ENCODE data around the gene KLHL28. TPM values are rescaled to one million over a fixed set of nuclear protein-coding genes. Genes with fewer than 3 reads are reported as not detected.
A peak's percentile ranks its signal among the peaks of the same experiment; 100 is the strongest.

Gene KLHL28
- total and polyA plus RNA-seq, 7 experiments from 2014 or later, result 22.1 to 50.2 (median 41.4) TPM

DNA sequence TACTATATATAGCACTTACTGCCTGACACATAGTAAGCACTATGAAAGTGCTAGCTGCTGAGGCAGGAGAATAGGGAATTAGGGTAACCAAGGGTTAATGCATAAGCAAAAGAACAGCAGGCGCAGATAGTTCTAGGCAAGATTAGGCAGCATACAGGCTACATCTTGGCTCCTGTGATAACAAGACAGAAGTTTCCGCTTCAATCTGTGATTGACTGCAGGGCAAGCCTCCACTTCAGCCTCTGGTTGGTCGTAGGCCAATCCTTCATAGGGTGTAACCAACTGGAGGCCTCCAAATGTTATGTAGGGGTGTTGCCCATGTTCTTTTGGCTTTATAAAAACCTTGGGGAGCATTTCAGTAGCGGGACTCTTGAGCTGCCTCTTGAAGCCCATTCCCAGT is 46.9 kb downstream of the KLHL28 start:
- DNase-seq (no peak), ATAC-seq (no peak)
- H3K27ac Mint-ChIP-seq, result no peak overlapping the region
- ChIA-PET CTCF (interaction anchor here (1.8 kb wide), 1 partner anchor 351 kb away, joined by 7 read pairs; no protein-coding TSS in a partner anchor), POLR2A (no interaction called here)
- H3K27me3 Mint-ChIP-seq, result peaks cover 25 to 35% (median 28%) of the 10 kb centered on the region in 5 donors
- intact Hi-C loops (cut with micrococcal nuclease), result loop anchor here (5.0 kb wide), 2 partner anchors 47 to 217 kb away; partner anchors contain the start of genes FKBP3 (in 1 of the 2), KLHL28 (in 1 of the 2) and TOGARAM1 (in 1 of the 2)
- Histone ChIP-seq H3K27ac (ENCODE audit: low read depth, low read length) (no peak overlapping the region), H3K4me3 (ENCODE audit: low read length) (no peak overlapping the region), H3K9me3 (ENCODE audit: control insufficient read depth in 2 of 3, low read length in 3 of 3) (no peaks in the 10 kb centered on the region), H3K4me1 (ENCODE audit: control insufficient read depth in 2 of 2, insufficient read depth in 2 of 2, low read length in 2 of 2) (no peaks in the 10 kb centered on the region), H3K27me3 (ENCODE audit: control insufficient read depth in 2 of 2, insufficient read depth in 2 of 2, low read length in 2 of 2) (peaks cover 9 to 16% of the 10 kb centered on the region in 2 donors), H3K36me3 (ENCODE audit: control insufficient read depth in 2 of 3, insufficient read depth in 3 of 3, low read length in 3 of 3) (no peaks in the 10 kb centered on the region)
- H3K36me3 Mint-ChIP-seq, result peaks cover 0 to 6% (median 4%) of the 10 kb centered on the region in 5 donors
- no peak overlapping the region for H3K4me3 Mint-ChIP-seq
- H3K9me3 Mint-ChIP-seq, result peaks cover 0 to 15% (median 3%) of the 10 kb centered on the region in 11 donors
- H3K4me1 Mint-ChIP-seq, result peaks cover 0 to 16% (median 12%) of the 10 kb centered on the region in 7 donors

DNA sequence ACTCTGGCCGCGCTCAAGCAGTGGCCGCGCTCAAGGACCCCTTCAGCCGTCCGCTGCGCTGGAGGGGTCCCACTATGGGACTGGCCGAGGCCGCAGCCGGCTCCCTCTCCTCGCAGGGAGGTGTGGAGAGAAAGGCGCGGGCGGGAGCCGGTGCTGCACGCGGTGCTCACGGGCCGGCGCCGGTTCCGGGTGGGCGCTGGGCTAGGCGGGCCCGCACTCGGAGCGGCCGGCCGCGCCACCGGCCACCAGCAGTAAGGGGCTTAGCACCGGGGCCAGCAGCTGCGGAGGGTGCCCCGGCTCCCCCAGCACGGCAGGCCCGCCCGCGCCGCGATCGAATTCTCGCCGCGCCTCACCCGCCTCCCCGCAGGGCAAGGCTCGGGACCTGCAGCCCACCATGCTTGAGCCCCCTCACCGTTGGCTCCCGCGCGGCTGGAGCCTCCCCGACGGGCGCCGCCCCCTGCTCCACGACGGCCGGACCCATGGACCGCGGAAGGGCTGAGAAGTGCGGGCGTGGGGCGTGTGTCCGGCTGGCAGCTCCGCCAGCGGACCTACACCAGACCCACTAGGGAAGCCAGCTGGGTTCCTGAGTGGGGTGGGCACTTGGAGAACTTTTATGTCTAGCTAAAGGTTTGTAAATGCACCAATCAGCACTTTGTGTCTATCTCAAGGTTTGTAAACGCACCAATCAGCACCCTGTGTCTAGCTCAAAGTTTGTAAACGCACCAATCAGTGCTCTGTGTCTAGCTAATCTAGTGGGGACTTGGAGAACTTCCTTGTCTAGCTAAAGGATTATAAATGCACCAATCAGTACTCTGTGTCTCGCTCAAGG is 49.5 kb downstream of the KLHL28 start:
- no peak overlapping the region for H3K4me3 ChIP-seq (ENCODE audit: low read length)
- intact Hi-C loops (cut with micrococcal nuclease), result loop anchor here (5.0 kb wide), 2 partner anchors 50 to 220 kb away; partner anchors contain the start of genes FKBP3 (in 1 of the 2), KLHL28 (in 1 of the 2) and TOGARAM1 (in 1 of the 2)
- no peaks in the 10 kb centered on the region for H3K36me3 ChIP-seq (ENCODE audit: control insufficient read depth in 2 of 3, insufficient read depth in 3 of 3, low read length in 3 of 3)
- peak overlapping the region in 9 of 10 donors; percentile 26 to 72 (median 52) for H3K4me3 Mint-ChIP-seq
- H3K9me3 ChIP-seq (ENCODE audit: control insufficient read depth in 2 of 3, low read length in 3 of 3), result no peaks in the 10 kb centered on the region
- H3K36me3 Mint-ChIP-seq, result peaks cover 0 to 6% (median 4%) of the 10 kb centered on the region in 5 donors
- H3K27me3 ChIP-seq (ENCODE audit: control insufficient read depth in 2 of 2, insufficient read depth in 2 of 2, low read length in 2 of 2), result peaks cover 9 to 16% of the 10 kb centered on the region in 2 donors
- H3K4me1 ChIP-seq (ENCODE audit: control insufficient read depth in 2 of 2, insufficient read depth in 2 of 2, low read length in 2 of 2), result no peaks in the 10 kb centered on the region
- ATAC-seq, result no peak
- ChIA-PET POLR2A (interaction anchor here (1.0 to 1.5 kb wide), 2 partner anchors 49 to 50 kb away, joined by 3 to 7 read pairs; partner anchors contain the start of genes KLHL28 and TOGARAM1), CTCF (interaction anchor here (2.0 kb wide), 1 partner anchor 16 kb away, joined by 6 read pairs; a partner anchor contains a TSS)
- H3K9me3 Mint-ChIP-seq, result peaks cover 0 to 15% (median 3%) of the 10 kb centered on the region in 11 donors
- peak in 1 of 9 donors; percentile 10 for DNase-seq
- no peak overlapping the region for H3K27ac Mint-ChIP-seq
- peaks cover 31 to 42% (median 38%) of the 10 kb centered on the region in 5 donors for H3K27me3 Mint-ChIP-seq
- H3K4me1 Mint-ChIP-seq, result peaks cover 0 to 16% (median 12%) of the 10 kb centered on the region in 7 donors
- H3K27ac ChIP-seq (ENCODE audit: low read depth, low read length), result no peak overlapping the region

DNA sequence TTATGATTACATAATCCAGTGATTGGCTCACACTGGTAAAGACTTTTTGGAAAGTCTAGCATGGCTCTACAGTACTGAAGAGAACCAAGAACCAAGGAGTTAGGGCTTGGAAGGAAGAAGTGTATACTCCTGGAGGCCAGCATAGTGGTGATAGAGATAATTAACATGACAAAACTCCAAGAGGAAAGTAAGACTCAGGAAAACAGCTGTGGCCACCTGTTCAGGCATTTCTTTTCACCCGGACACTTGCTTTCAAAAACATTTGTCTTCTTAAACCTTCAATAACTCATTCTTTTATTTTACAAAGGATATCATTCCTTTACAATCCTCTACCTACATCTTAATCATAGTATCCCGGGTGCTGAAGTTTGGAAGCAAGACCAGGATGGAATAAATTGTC is 50.9 kb downstream of the KLHL28 start:
- peak overlapping the region in 2 of 10 donors; percentile 64 to 69 for H3K4me3 Mint-ChIP-seq
- DNase-seq, result no peak
- no peaks in the 10 kb centered on the region for H3K4me1 ChIP-seq (ENCODE audit: control insufficient read depth in 2 of 2, insufficient read depth in 2 of 2, low read length in 2 of 2)
- ChIA-PET CTCF (no interaction called here), POLR2A (interaction anchor here (0.9 to 1.0 kb wide), 2 partner anchors 12 to 224 kb away, joined by 3 to 4 read pairs; no protein-coding TSS in a partner anchor)
- H3K27ac ChIP-seq (ENCODE audit: low read depth, low read length), result no peak overlapping the region
- H3K27ac Mint-ChIP-seq, result no peak overlapping the region
- peaks cover 0 to 15% (median 3%) of the 10 kb centered on the region in 11 donors for H3K9me3 Mint-ChIP-seq
- H3K27me3 ChIP-seq (ENCODE audit: control insufficient read depth in 2 of 2, insufficient read depth in 2 of 2, low read length in 2 of 2), result peaks cover 9 to 16% of the 10 kb centered on the region in 2 donors
- no peaks in the 10 kb centered on the region for H3K36me3 ChIP-seq (ENCODE audit: control insufficient read depth in 2 of 3, insufficient read depth in 3 of 3, low read length in 3 of 3)
- peaks cover 31 to 42% (median 38%) of the 10 kb centered on the region in 5 donors for H3K27me3 Mint-ChIP-seq
- intact Hi-C loops (cut with micrococcal nuclease), result loop anchor here (5.0 kb wide), 2 partner anchors 51 to 221 kb away; partner anchors contain the start of genes FKBP3 (in 1 of the 2), KLHL28 (in 1 of the 2) and TOGARAM1 (in 1 of the 2)
- peaks cover 0 to 6% (median 4%) of the 10 kb centered on the region in 5 donors for H3K36me3 Mint-ChIP-seq
- H3K4me3 ChIP-seq (ENCODE audit: low read length), result no peak overlapping the region
- no peaks in the 10 kb centered on the region for H3K9me3 ChIP-seq (ENCODE audit: control insufficient read depth in 2 of 3, low read length in 3 of 3)
- no peak for ATAC-seq
- H3K4me1 Mint-ChIP-seq, result peaks cover 0 to 16% (median 12%) of the 10 kb centered on the region in 7 donors

DNA sequence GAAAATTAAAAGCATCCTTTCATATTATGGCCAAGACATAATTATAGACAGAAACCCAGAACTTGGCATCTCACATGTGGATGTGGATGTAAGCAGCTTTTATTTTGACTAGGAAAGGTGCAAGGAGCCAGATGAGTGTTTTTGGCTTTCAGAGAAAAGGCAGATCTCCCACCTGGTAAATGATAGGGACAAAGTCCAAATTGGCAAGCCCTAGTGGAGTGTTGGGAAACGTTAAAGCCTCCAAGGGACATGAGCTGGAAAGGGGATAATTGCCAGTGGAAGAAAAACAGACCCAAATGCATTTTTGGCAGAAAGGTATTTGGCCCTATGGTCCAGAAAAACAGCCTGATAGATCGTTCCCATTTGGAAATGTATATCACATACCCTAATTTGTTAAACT is 60.1 kb downstream of the KLHL28 start:
- H3K9me3 Mint-ChIP-seq, result peaks cover 0 to 5% (median 0%) of the 10 kb centered on the region in 11 donors
- POLR2A ChIA-PET, result interaction anchor here (0.9 kb wide), 1 partner anchor 60 kb away, joined by 3 read pairs; the partner anchor contains the start of genes KLHL28 and TOGARAM1

DNA sequence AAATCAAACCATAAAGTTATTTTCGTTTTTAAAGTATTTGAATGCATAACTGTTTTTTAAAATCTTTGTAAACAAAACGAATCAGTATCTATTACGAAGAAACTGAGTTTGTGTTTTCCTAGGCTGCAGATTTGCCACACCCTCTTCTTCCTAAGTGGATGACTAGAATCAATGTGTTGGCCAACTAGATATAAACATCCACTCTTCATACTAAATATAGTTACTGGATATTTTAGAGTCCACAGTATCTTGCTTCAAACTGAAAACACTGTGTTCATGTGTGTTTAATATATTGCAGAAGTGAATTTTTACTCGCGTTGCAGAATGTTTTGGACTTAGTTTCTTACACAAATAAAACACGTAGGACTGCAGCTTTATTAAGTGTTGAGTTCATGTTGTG is 63.2 kb downstream of the KLHL28 start:
- Mint-ChIP-seq H3K9me3 (peaks cover 0 to 5% (median 0%) of the 10 kb centered on the region in 11 donors), H3K36me3 (peaks cover 0 to 6% (median 4%) of the 10 kb centered on the region in 5 donors), H3K27me3 (no peaks in the 10 kb centered on the region), H3K4me1 (peaks cover 6 to 44% (median 27%) of the 10 kb centered on the region in 7 donors), H3K4me3 (peak overlapping the region in 9 of 10 donors; percentile 67 to 97 (median 88)), H3K27ac (peak overlapping the region in 8 of 9 donors; percentile 65 to 98 (median 84))
- H3K4me1 ChIP-seq (ENCODE audit: control insufficient read depth in 2 of 2, insufficient read depth in 2 of 2, low read length in 2 of 2), result peaks cover 13 to 17% of the 10 kb centered on the region in 2 donors
- no peaks in the 10 kb centered on the region for H3K36me3 ChIP-seq (ENCODE audit: control insufficient read depth in 2 of 3, insufficient read depth in 3 of 3, low read length in 3 of 3)
- H3K27me3 ChIP-seq (ENCODE audit: control insufficient read depth in 2 of 2, insufficient read depth in 2 of 2, low read length in 2 of 2), result no peaks in the 10 kb centered on the region
- POLR2A ChIA-PET, result interaction anchor here (3.7 kb wide), 1 partner anchor 63 kb away, joined by 59 read pairs; the partner anchor contains the start of genes KLHL28 and TOGARAM1
- CTCF ChIA-PET, result no interaction called here
- H3K4me3 ChIP-seq (ENCODE audit: low read length), result no peak overlapping the region
- H3K27ac ChIP-seq (ENCODE audit: low read depth, low read length), result no peak overlapping the region
- DNase-seq (no peak), ATAC-seq (no peak)
- no peaks in the 10 kb centered on the region for H3K9me3 ChIP-seq (ENCODE audit: control insufficient read depth in 2 of 3, low read length in 3 of 3)
- intact Hi-C loops (cut with micrococcal nuclease), result no loop called here

More for the DNA sequence above, 60.1 kb downstream of the KLHL28 start:
- Histone ChIP-seq H3K4me1 (ENCODE audit: control insufficient read depth in 2 of 2, insufficient read depth in 2 of 2, low read length in 2 of 2) (peaks cover 12 to 13% of the 10 kb centered on the region in 2 donors), H3K9me3 (ENCODE audit: control insufficient read depth in 2 of 3, low read length in 3 of 3) (no peaks in the 10 kb centered on the region), H3K36me3 (ENCODE audit: control insufficient read depth in 2 of 3, insufficient read depth in 3 of 3, low read length in 3 of 3) (peaks cover 0 to 7% (median 0%) of the 10 kb centered on the region in 3 experiments), H3K27me3 (ENCODE audit: control insufficient read depth in 2 of 2, insufficient read depth in 2 of 2, low read length in 2 of 2) (no peaks in the 10 kb centered on the region), H3K4me3 (ENCODE audit: low read length) (no peak overlapping the region), H3K27ac (ENCODE audit: low read depth, low read length) (no peak overlapping the region)
- no peak for DNase-seq
- peaks cover 0 to 5% (median 3%) of the 10 kb centered on the region in 5 donors for H3K36me3 Mint-ChIP-seq
- no peaks in the 10 kb centered on the region for H3K27me3 Mint-ChIP-seq
- H3K4me3 Mint-ChIP-seq, result no peak overlapping the region
- intact Hi-C loops (cut with micrococcal nuclease), result no loop called here
- H3K4me1 Mint-ChIP-seq, result peaks cover 6 to 39% (median 25%) of the 10 kb centered on the region in 7 donors
- peak overlapping the region in 1 of 9 donors; percentile 32 for H3K27ac Mint-ChIP-seq
- CTCF ChIA-PET, result no interaction called here
- ATAC-seq, result no peak

DNA sequence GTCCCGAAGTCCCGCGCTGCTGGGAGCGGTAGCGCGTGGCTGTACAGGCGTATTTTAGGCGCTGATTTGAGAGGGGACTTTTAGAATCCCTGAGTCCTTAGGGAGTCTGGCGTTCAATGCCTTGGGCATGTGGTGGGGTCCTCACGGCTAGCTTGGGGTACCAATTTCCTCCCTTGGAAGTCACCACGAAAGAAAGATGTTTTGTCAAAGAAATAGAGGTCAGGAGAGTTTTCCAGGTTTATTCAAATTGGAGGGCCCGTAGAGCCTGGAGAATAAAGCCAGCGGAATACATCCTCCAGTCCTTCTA is 63.9 kb downstream of the KLHL28 start:
- no peaks in the 10 kb centered on the region for H3K36me3 ChIP-seq (ENCODE audit: control insufficient read depth in 2 of 3, insufficient read depth in 3 of 3, low read length in 3 of 3)
- H3K36me3 Mint-ChIP-seq, result peaks cover 0 to 6% (median 5%) of the 10 kb centered on the region in 5 donors
- intact Hi-C loops (cut with micrococcal nuclease), result loop anchor here (1.0 kb wide), 5 partner anchors 65 to 371 kb away; partner anchors contain the start of genes FKBP3 (in 2 of the 2), MIS18BP1 (in 2 of the 2), PRPF39 (in 2 of the 2) and TOGARAM1 (in 2 of the 2)
- no peaks in the 10 kb centered on the region for H3K27me3 Mint-ChIP-seq
- no peak for ATAC-seq
- ChIA-PET POLR2A (interaction anchor here (1.7 to 3.7 kb wide), 2 partner anchors 64 to 237 kb away, joined by 14 to 59 read pairs; partner anchors contain the start of genes FANCM, FKBP3, KLHL28 and TOGARAM1), CTCF (no interaction called here)
- no peaks in the 10 kb centered on the region for H3K27me3 ChIP-seq (ENCODE audit: control insufficient read depth in 2 of 2, insufficient read depth in 2 of 2, low read length in 2 of 2)
- peak overlapping the region; percentile 26 to 98 (median 83) for H3K27ac Mint-ChIP-seq
- no peak for DNase-seq
- H3K4me3 ChIP-seq (ENCODE audit: low read length), result peak overlapping the region; percentile 68
- H3K4me1 Mint-ChIP-seq, result peaks cover 6 to 43% (median 27%) of the 10 kb centered on the region in 7 donors
- peaks cover 0 to 5% (median 0%) of the 10 kb centered on the region in 11 donors for H3K9me3 Mint-ChIP-seq
- H3K4me1 ChIP-seq (ENCODE audit: control insufficient read depth in 2 of 2, insufficient read depth in 2 of 2, low read length in 2 of 2), result peaks cover 13 to 17% of the 10 kb centered on the region in 2 donors
- H3K4me3 Mint-ChIP-seq, result peak overlapping the region; percentile 67 to 97 (median 86)
- H3K9me3 ChIP-seq (ENCODE audit: control insufficient read depth in 2 of 3, low read length in 3 of 3), result no peaks in the 10 kb centered on the region
- peak overlapping the region; percentile 86 for H3K27ac ChIP-seq (ENCODE audit: low read depth, low read length)

Measured in naive thymus-derived CD4-positive, alpha-beta T cell (primary cell).